HCT116 (cell line): ENCODE data around the gene CRIP2. TPM values are rescaled to one million over a fixed set of nuclear protein-coding genes. Genes with fewer than 3 reads are reported as not detected.

Experiments used
- ATAC-seq: fragments of 200-7000 bp; cut with Tn5 transposase; 2 replicates; pipeline ENCODE4 v1.9.1; 2020; ENCODE audit warnings: mild to moderate bottlenecking, moderate library complexity
- BruUV-seq: library from RNA; stranded (reverse); fragments of 400-500 nt; replicated peaks from 2 replicates; lab custom pipeline; 2021; lab: Mats Ljungman, UMichigan
- CTCF ChIA-PET: fragments of 300-600 bp; sonication (Branson Sonifier 250); formaldehyde crosslinking; loops from one replicate; lab custom pipeline; 2021; ENCODE audit warnings: antibody characterized with exemption; lab: Charles Lee
- POLR2A ChIA-PET: fragments of 300-600, 350-600 bp; sonication (Branson Sonifier 250); formaldehyde crosslinking; loops from one replicate; lab custom pipeline; 2021; ENCODE audit warnings: antibody characterized with exemption; lab: Charles Lee
- RAD21 ChIA-PET, 2 experiments: fragments of 300-600 bp; sonication (Branson Sonifier 250); formaldehyde crosslinking; loops; one replicate each; lab custom pipeline; 2023; ENCODE audit warnings: low total read pairs in 2 of 2; ENCODE audit not compliant: uncharacterized antibody in 2 of 2, unreplicated experiment in 2 of 2, low non-redundant PET in 1 of 2; lab: Charles Lee
- DNase-seq: peaks from one replicate; pipeline ENCODE4 v3.0.0-alpha.2; 2010; ENCODE audit warnings: low read depth, low spot score
- H2AFZ ChIP-seq: fragments of 200-600 bp; shearing (Covaris generic), sonication (generic); 2 replicates; pipeline ENCODE4 v1.6.1; 2017; ENCODE audit warnings: low read depth, mixed run types, mixed read lengths, antibody characterized with exemption, low read length; ENCODE audit not compliant: poor library complexity, severe bottlenecking
- H3K27ac ChIP-seq: 2 replicates; pipeline ENCODE4 v1.5.1; 2012; ENCODE audit warnings: low read depth, low read length
- H3K27me3 ChIP-seq: fragments of 200-600 bp; sonication (generic); 2 replicates; pipeline ENCODE4 v1.6.1; 2016; ENCODE audit warnings: mixed run types, low read length, mixed read lengths; ENCODE audit not compliant: insufficient read depth
- H3K36me3 ChIP-seq, 2 experiments: fragments of 200-500 bp in 1 of 2; fragments of 200-600 bp in 1 of 2; sonication (Bioruptor generic) in 1 of 2; sonication (generic) in 1 of 2; 2 replicates each; pipeline versions ENCODE4 v1.5.1 to v1.6.1; 2014 to 2016; ENCODE audit warnings: low read length in 2 of 2, inconsistent platforms in 1 of 2, mixed read lengths in 1 of 2, mixed run types in 1 of 2; ENCODE audit not compliant: insufficient read depth in 2 of 2, control insufficient read depth in 1 of 2
- H3K4me1 ChIP-seq, 2 experiments: fragments of 200-600 bp in 1 of 2; sonication (generic) in 1 of 2; 2 replicates each; pipeline versions ENCODE4 v1.5.1 to v1.6.1; 2012 to 2017; ENCODE audit warnings: low read length in 2 of 2, inconsistent platforms in 1 of 2, mild to moderate bottlenecking in 1 of 2, mixed read lengths in 1 of 2, mixed run types in 1 of 2, moderate library complexity in 1 of 2; ENCODE audit not compliant: insufficient read depth in 2 of 2, control insufficient read depth in 1 of 2
- H3K4me2 ChIP-seq: fragments of 200-600 bp; sonication (generic); 2 replicates; pipeline ENCODE4 v1.6.1; 2017; ENCODE audit warnings: mixed run types, low read length, mixed read lengths
- H3K4me3 ChIP-seq, 2 experiments: fragments of 200-600 bp in 1 of 2; sonication (generic) in 1 of 2; replicated peaks in 1 of 2; 2 replicates each; pipeline ENCODE4 v1.5.1; 2011 to 2016; ENCODE audit warnings: low read length in 2 of 2, control low read depth in 1 of 2, low read depth in 1 of 2, mild to moderate bottlenecking in 1 of 2, mixed read lengths in 1 of 2, mixed run types in 1 of 2
- H3K79me2 ChIP-seq: fragments of 200-600 bp; sonication (generic); 2 replicates; pipeline ENCODE4 v1.6.1; 2017; ENCODE audit warnings: mild to moderate bottlenecking, mixed run types, low read length, moderate library complexity, mixed read lengths; ENCODE audit not compliant: insufficient read depth
- H3K9ac ChIP-seq: fragments of 200-600 bp; sonication (generic); 2 replicates; pipeline ENCODE4 v1.6.1; 2016; ENCODE audit warnings: low read length, mixed read lengths
- H3K9me2 ChIP-seq: fragments of 200-600 bp; sonication (generic), shearing (Covaris generic); 2 replicates; pipeline ENCODE4 v1.6.1; 2017; ENCODE audit warnings: mixed run types, mild to moderate bottlenecking, moderate library complexity; ENCODE audit not compliant: insufficient read depth
- H3K9me3 ChIP-seq, 2 experiments: fragments of 200-500 bp in 1 of 2; fragments of 200-600 bp in 1 of 2; sonication (Bioruptor generic) in 1 of 2; sonication (generic) in 1 of 2; 2 replicates each; pipeline ENCODE4 v1.6.1; 2014 to 2017; ENCODE audit warnings: low read length in 2 of 2, mixed read lengths in 2 of 2, inconsistent platforms in 1 of 2, low read depth in 1 of 2, mild to moderate bottlenecking in 1 of 2, mixed run types in 1 of 2, moderate library complexity in 1 of 2; ENCODE audit not compliant: control insufficient read depth in 1 of 2, insufficient read depth in 1 of 2
- H4K20me1 ChIP-seq: fragments of 200-600 bp; sonication (generic), shearing (Covaris generic); 2 replicates; pipeline ENCODE4 v1.6.1; 2017; ENCODE audit warnings: mixed run types, mild to moderate bottlenecking, moderate library complexity; ENCODE audit not compliant: insufficient read depth
- ATF3 ChIP-seq: IDR thresholded peaks from 2 replicates; pipeline ENCODE4 v1.6.1; 2012
- CBX3 ChIP-seq: IDR thresholded peaks from 2 replicates; pipeline ENCODE4 v1.6.1; 2012; ENCODE audit warnings: low read depth
- CEBPB ChIP-seq: IDR thresholded peaks from 2 replicates; pipeline ENCODE4 v1.6.1; 2012; ENCODE audit warnings: low read depth
- ELF1 ChIP-seq: IDR thresholded peaks from 2 replicates; pipeline ENCODE4 v1.6.1; 2012; ENCODE audit warnings: low read depth, borderline replicate concordance
- EZH2 ChIP-seq: fragments of 200-600 bp; sonication (generic); IDR thresholded peaks from 2 replicates; pipeline ENCODE4 v1.6.1; 2017; ENCODE audit warnings: antibody characterized with exemption, mixed run types
- EZH2phosphoT487 ChIP-seq: fragments of 200-600 bp; IDR thresholded peaks from 2 replicates; pipeline ENCODE4 v1.6.1; 2018; ENCODE audit warnings: antibody characterized with exemption, borderline replicate concordance
- JUND ChIP-seq: IDR thresholded peaks from 2 replicates; pipeline ENCODE4 v1.6.1; 2012
- POLR2A ChIP-seq: IDR thresholded peaks from 2 replicates; pipeline ENCODE4 v1.7.0; 2011; ENCODE audit warnings: borderline replicate concordance; ENCODE audit not compliant: insufficient read depth, insufficient read length; ENCODE audit errors: extremely low read depth
- POLR2AphosphoS5 ChIP-seq: IDR thresholded peaks from 2 replicates; pipeline ENCODE4 v1.6.1; 2011; ENCODE audit warnings: mild to moderate bottlenecking, low read depth, low read length, moderate library complexity
- RAD21 ChIP-seq: IDR thresholded peaks from 2 replicates; pipeline ENCODE4 v1.6.1; 2012; ENCODE audit warnings: low read depth, mild to moderate bottlenecking
- SIN3A ChIP-seq: IDR thresholded peaks from 2 replicates; pipeline ENCODE4 v1.6.1; 2012; ENCODE audit warnings: low read depth
- SP1 ChIP-seq: IDR thresholded peaks from 2 replicates; pipeline ENCODE4 v1.6.1; 2012; ENCODE audit warnings: low read depth
- SRF ChIP-seq: IDR thresholded peaks from 2 replicates; pipeline ENCODE4 v1.6.1; 2012; ENCODE audit warnings: low read depth
- TCF7L2 ChIP-seq: IDR thresholded peaks from 2 replicates; pipeline ENCODE4 v1.7.0; 2011; ENCODE audit warnings: borderline replicate concordance, inconsistent platforms; ENCODE audit not compliant: insufficient read depth, insufficient read length; ENCODE audit errors: extremely low read depth
- YY1 ChIP-seq: IDR thresholded peaks from 2 replicates; pipeline ENCODE4 v1.6.1; 2011; ENCODE audit warnings: low read length, low read depth, moderate library complexity, mild to moderate bottlenecking; ENCODE audit not compliant: insufficient replicate concordance; ENCODE audit errors: extremely low read depth
- ZFX ChIP-seq: fragments of 450-650 bp; IDR thresholded peaks from 2 replicates; pipeline ENCODE4 v1.6.1; 2017
- ZNF274 ChIP-seq: fragments of 200-500 bp; sonication (Bioruptor generic); IDR thresholded peaks from 2 replicates; pipeline ENCODE4 v1.6.1; 2014; ENCODE audit warnings: mild to moderate bottlenecking, low read depth, low read length, inconsistent platforms
- intact Hi-C: fragments of 100-400 bp; cut with micrococcal nuclease; formaldehyde crosslinking; loops from 2 replicates; pipeline ENCODE4 v1.10.0; 2022
- total RNA-seq: library from RNA; stranded (reverse); gene quantifications from one replicate; pipeline ENCODE4 v1.2.1, GENCODE V29; 2021; ENCODE audit not compliant: unreplicated experiment
- TF ChIP-seq, protein P1 (sequence below), 3 experiments: fragments of 200-600 bp in 1 of 3; sonication (generic) in 1 of 3; IDR thresholded peaks in 2 of 3; conservative IDR thresholded peaks in 1 of 3; 2 replicates each; pipeline ENCODE4 v1.5.1; 2012 to 2017; ENCODE audit warnings: low read depth in 2 of 3, low read length in 2 of 3, antibody characterized with exemption in 1 of 3, borderline replicate concordance in 1 of 3, control low read depth in 1 of 3, mild to moderate bottlenecking in 1 of 3, mixed read lengths in 1 of 3, mixed run types in 1 of 3, moderate library complexity in 1 of 3; ENCODE audit not compliant: insufficient read depth in 1 of 3
- TF ChIP-seq, protein P2 (sequence below): IDR thresholded peaks from 2 replicates; pipeline ENCODE4 v1.6.1; 2012
- TF ChIP-seq, protein P3 (sequence below): IDR thresholded peaks from 2 replicates; pipeline ENCODE4 v1.6.1; 2011; ENCODE audit warnings: mild to moderate bottlenecking, low read length, moderate library complexity; ENCODE audit not compliant: insufficient replicate concordance; ENCODE audit errors: extremely low read depth

Gene CRIP2
- total RNA-seq, 1 experiment from 2014 or later = 31.1 TPM

DNA sequence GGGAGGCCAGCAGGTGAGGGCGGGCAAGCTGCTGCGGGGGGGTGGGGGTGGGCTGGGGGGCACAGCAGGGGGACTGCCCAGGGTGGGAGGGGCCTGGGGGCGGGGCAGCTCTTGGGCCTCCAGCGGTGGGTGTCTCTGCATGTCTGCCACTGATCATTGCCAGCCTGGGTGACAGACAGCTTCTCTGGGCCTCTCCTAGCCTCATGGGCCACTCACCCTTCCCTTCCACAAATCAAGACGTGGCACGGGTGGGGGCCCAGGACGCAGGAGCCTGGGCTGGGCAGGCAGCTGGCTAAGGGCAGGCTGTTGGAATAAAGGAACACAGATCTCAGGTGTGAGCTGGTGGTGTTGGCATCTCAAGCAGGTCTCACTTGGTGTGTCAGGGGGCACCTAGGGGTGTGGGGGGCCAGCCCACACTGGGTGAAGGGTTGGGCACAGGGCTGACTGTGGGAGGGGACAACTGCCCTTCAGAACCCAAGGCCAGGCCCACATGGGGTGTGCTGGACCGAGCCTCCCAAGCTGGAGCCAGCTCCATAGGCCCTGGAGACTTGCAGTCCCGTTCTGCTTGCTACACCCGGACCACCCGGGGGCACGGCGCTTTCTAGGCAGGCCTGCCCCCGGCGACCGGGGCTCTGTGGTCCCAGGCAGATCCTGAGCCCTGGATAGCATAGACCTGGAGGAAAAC, 19.4 kb downstream of the CRIP2 start:
- H3K27ac ChIP-seq = no peak overlapping the region
- H3K4me3 ChIP-seq = no peak overlapping the region
- peaks cover 13% of the 10 kb centered on the region for H3K79me2 ChIP-seq
- no peaks in the 10 kb centered on the region for H3K27me3 ChIP-seq
- no peaks in the 10 kb centered on the region; the same call in 1 of the 2 replicates for H4K20me1 ChIP-seq
- no peak overlapping the region for H3K9ac ChIP-seq
- H3K9me3 ChIP-seq = no peaks in the 10 kb centered on the region
- H3K36me3 ChIP-seq = 0 out of 4 replicates have a peak, but pooled peaks cover 0 to 3% of the 10 kb centered on the region in 2 experiments
- intact Hi-C loops = loop anchor here (5.0 kb wide), 1 partner anchor 33 kb away; the partner anchor contains the start of gene TMEM121
- H2AFZ ChIP-seq = no peak overlapping the region
- ChIA-PET RAD21 (no interaction called here), POLR2A (no interaction called here), CTCF (no interaction called here)
- DNase-seq = no peak
- H3K4me1 ChIP-seq = peaks cover 9 to 18% of the 10 kb centered on the region in 2 experiments
- BruUV-seq = no TSS peak
- no peak for ATAC-seq
- TF ChIP-seq ATF3 (no peak), RAD21 (no peak), SP1 (no peak), ELF1 (no peak), JUND (no peak), EZH2phosphoT487 (no peak), YY1 (no peak), ZFX (no peak), ZNF274 (no peak), CBX3 (no peak), CEBPB (no peak), EZH2 (no peak), SRF (no peak), SIN3A (no peak), POLR2A (no peak), POLR2AphosphoS5 (no peak), TCF7L2 (no peak)
- TF ChIP-seq, protein P1, sequence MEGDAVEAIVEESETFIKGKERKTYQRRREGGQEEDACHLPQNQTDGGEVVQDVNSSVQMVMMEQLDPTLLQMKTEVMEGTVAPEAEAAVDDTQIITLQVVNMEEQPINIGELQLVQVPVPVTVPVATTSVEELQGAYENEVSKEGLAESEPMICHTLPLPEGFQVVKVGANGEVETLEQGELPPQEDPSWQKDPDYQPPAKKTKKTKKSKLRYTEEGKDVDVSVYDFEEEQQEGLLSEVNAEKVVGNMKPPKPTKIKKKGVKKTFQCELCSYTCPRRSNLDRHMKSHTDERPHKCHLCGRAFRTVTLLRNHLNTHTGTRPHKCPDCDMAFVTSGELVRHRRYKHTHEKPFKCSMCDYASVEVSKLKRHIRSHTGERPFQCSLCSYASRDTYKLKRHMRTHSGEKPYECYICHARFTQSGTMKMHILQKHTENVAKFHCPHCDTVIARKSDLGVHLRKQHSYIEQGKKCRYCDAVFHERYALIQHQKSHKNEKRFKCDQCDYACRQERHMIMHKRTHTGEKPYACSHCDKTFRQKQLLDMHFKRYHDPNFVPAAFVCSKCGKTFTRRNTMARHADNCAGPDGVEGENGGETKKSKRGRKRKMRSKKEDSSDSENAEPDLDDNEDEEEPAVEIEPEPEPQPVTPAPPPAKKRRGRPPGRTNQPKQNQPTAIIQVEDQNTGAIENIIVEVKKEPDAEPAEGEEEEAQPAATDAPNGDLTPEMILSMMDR (IDR thresholded peaks at IDR 0.05 in 2 of 3, conservative IDR thresholded peaks at IDR 0.05 in 1 of 3; ENCODE audit: borderline replicate concordance in 1 of 3, insufficient read depth in 1 of 3, low read depth in 2 of 3, low read length in 2 of 3) = no peak
- TF ChIP-seq, protein P2, sequence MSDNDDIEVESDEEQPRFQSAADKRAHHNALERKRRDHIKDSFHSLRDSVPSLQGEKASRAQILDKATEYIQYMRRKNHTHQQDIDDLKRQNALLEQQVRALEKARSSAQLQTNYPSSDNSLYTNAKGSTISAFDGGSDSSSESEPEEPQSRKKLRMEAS = no peak
- TF ChIP-seq, protein P3, sequence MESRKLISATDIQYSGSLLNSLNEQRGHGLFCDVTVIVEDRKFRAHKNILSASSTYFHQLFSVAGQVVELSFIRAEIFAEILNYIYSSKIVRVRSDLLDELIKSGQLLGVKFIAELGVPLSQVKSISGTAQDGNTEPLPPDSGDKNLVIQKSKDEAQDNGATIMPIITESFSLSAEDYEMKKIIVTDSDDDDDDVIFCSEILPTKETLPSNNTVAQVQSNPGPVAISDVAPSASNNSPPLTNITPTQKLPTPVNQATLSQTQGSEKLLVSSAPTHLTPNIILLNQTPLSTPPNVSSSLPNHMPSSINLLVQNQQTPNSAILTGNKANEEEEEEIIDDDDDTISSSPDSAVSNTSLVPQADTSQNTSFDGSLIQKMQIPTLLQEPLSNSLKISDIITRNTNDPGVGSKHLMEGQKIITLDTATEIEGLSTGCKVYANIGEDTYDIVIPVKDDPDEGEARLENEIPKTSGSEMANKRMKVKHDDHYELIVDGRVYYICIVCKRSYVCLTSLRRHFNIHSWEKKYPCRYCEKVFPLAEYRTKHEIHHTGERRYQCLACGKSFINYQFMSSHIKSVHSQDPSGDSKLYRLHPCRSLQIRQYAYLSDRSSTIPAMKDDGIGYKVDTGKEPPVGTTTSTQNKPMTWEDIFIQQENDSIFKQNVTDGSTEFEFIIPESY = no peak
- no peak overlapping the region for H3K4me2 ChIP-seq
- H3K9me2 ChIP-seq = no peaks in the 10 kb centered on the region
